ENCODE results near the gene TIAM2. TPM values are rescaled to one million over a fixed set of nuclear protein-coding genes. Genes with fewer than 3 reads are reported as not detected.

TIAM2 gene
- total and polyA plus RNA-seq, 10 donors: 4.3 to 21.9 (median 12.9) TPM

DNA sequence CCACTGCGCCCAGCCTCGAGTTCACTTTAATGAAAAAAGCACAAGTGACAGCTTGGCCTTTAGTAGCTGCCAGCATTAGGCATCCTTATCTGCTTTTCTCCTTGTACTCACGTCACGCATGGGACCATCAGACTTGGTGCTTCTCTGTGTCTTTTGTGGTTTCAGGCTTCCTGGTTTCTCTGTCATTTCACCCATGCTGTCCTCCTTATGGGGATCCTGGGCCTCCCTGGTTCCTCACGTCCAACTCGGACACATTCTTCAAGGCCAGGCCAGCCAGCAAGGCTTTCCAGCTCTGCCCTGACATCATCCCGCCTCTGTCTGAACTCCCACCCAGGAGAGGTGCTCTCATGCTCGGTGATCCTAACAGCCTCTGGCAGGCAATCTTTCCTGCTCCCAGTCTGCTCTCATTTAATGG lies 83.2 kb downstream of the TIAM2 start:
- H3K27me3 ChIP-seq (replicated peaks in 1 of 7): no peaks in the 10 kb centered on the region
- intact Hi-C loops (cut with DNase I; ENCODE audit: low total_unique reads): no loop called here
- H3K27ac ChIP-seq: no peak overlapping the region
- no peaks in the 10 kb centered on the region for H3K4me1 ChIP-seq
- TF ChIP-seq, protein P1, sequence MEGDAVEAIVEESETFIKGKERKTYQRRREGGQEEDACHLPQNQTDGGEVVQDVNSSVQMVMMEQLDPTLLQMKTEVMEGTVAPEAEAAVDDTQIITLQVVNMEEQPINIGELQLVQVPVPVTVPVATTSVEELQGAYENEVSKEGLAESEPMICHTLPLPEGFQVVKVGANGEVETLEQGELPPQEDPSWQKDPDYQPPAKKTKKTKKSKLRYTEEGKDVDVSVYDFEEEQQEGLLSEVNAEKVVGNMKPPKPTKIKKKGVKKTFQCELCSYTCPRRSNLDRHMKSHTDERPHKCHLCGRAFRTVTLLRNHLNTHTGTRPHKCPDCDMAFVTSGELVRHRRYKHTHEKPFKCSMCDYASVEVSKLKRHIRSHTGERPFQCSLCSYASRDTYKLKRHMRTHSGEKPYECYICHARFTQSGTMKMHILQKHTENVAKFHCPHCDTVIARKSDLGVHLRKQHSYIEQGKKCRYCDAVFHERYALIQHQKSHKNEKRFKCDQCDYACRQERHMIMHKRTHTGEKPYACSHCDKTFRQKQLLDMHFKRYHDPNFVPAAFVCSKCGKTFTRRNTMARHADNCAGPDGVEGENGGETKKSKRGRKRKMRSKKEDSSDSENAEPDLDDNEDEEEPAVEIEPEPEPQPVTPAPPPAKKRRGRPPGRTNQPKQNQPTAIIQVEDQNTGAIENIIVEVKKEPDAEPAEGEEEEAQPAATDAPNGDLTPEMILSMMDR (IDR thresholded peaks at IDR 0.05 in 8 of 11, conservative IDR thresholded peaks at IDR 0.05 in 3 of 11): no peak
- no peak for TF ChIP-seq POLR2A (IDR thresholded peaks at IDR 0.05)
- TF ChIP-seq POLR2AphosphoS5 (IDR thresholded peaks at IDR 0.05): no peak
- no peaks in the 10 kb centered on the region for H3K36me3 ChIP-seq
- WGBS, 5 donors: 59 to 77% (median 74%) methylated on average over 8 of the region's 8 CpGs
- no peak for DNase-seq
- no peak overlapping the region for H3K4me3 ChIP-seq
- no peaks in the 10 kb centered on the region for H3K9me3 ChIP-seq

DNA sequence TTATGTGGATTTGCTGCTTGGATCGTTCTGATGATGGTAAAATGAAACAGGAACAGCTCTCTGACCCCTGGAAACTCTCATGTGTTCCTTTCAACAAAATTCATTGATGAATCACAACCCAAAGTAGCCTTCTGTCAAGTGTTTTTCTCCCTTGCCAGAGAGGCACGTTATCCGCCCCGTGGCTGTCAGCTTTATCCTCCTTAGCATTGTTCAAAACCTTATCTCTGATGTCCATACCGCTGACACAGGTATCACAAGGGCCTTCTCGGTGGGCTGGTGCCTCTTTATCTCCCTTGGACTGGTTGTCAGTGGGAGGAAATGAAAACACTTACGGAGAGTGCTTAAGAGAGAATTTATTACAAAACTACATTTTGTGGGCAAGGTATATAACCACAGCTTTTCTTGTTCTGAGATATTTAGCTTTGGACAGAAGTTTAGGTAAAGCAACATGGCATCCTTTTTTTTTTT lies 84.9 kb downstream of the TIAM2 start:
- intact Hi-C loops (cut with DNase I; ENCODE audit: low total_unique reads): no loop called here
- no peak overlapping the region for H3K27ac ChIP-seq
- no peaks in the 10 kb centered on the region for H3K27me3 ChIP-seq (replicated peaks in 1 of 7)
- no peak for DNase-seq
- H3K36me3 ChIP-seq: no peaks in the 10 kb centered on the region
- no peaks in the 10 kb centered on the region for H3K4me1 ChIP-seq
- TF ChIP-seq, protein P1 (IDR thresholded peaks at IDR 0.05 in 8 of 11, conservative IDR thresholded peaks at IDR 0.05 in 3 of 11): no peak
- TF ChIP-seq POLR2A (IDR thresholded peaks at IDR 0.05): no peak
- TF ChIP-seq POLR2AphosphoS5 (IDR thresholded peaks at IDR 0.05): no peak
- WGBS, 5 donors: 18 to 21% (median 19%) methylated on average over 7 of the region's 7 CpGs
- H3K9me3 ChIP-seq: no peaks in the 10 kb centered on the region
- no peak overlapping the region for H3K4me3 ChIP-seq

DNA sequence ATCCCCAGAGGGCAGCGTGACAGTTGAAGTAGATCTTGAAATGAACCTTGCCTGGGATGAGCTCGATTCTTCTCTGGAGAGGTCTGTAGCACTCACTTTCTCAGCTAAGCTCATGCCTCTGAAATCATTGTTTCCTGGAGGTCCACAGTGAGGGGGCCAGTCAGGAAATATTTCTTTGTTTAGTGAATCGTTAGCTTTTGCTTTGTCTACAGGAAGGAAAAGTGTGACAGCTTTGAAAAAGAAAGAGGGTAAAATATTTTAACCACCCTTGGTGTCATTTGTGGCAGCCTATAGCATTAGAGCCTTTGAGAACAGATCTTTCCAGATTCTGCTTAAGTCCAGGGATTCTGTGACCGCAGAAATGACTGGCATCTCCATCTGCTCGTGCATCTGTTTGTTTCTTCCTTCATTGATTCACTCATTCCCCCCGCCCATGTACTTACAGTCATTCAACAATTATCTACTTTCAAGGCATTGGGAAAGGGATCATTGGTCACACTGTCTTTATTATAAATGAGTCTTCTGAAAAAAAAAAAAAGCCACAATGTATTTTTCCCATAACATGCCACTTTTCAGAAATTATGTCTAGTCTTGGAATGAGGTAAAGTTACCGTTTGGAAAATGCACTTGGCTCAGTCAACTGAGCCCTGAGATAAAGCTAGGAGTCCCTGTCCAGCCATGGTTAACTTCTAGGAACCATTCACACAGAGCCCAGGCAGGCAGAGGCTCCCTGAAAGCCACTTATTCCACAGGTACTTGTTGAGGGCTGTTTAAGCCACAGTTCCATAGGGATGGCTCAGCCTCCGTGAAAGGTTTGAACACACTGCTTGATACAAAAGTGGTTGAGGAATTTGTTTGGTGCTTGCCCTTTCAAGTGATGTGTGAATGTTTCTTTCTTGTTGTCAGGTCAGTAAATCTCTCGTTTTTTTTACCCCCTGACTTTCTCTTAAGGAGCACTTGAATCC lies 86.0 kb downstream of the TIAM2 start:
- DNase-seq: no peak
- Histone ChIP-seq H3K27me3 (replicated peaks in 1 of 7) (no peaks in the 10 kb centered on the region), H3K4me3 (no peak overlapping the region), H3K36me3 (no peaks in the 10 kb centered on the region), H3K27ac (no peak overlapping the region), H3K9me3 (no peaks in the 10 kb centered on the region), H3K4me1 (no peaks in the 10 kb centered on the region)
- WGBS, 5 donors: 42 to 57% (median 46%) methylated on average over 9 of the region's 9 CpGs
- intact Hi-C loops (cut with DNase I; ENCODE audit: low total_unique reads): no loop called here
- TF ChIP-seq POLR2A (IDR thresholded peaks at IDR 0.05): no peak
- TF ChIP-seq, protein P1 (IDR thresholded peaks at IDR 0.05 in 8 of 11, conservative IDR thresholded peaks at IDR 0.05 in 3 of 11): no peak
- TF ChIP-seq POLR2AphosphoS5 (IDR thresholded peaks at IDR 0.05): no peak

DNA sequence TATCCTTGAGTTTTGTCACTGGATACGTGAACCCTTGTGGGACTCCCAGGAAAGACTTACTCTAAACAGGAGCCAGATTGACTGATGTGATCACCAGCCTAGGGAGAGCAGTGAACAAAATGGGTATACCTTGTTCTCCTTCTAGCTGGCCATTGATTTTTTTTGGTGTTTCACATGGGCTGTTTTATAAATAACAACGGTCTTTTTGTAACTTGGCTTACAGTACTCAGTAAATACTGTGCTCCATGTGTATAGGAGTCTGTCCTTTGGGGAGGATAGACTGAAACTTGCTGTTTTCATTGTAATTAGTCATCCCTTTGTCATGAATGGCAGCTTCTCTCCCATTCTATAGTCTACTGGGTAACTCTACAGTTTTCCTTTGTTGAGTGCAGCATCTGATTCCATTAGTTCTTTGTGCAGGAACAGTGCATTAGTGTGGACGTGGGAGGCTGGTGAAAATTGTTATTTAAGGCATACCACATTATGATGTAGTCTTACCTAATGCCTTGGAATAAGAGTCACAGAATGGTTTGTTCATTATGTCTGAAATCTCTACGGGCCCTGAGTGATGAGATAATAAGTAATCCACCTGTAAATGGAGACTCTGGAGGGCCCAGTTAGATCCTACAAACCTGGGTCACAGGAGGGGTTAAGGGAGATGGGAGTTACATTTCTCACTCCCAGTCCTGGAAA lies 89.5 kb downstream of the TIAM2 start:
- TF ChIP-seq, protein P1 (IDR thresholded peaks at IDR 0.05 in 8 of 11, conservative IDR thresholded peaks at IDR 0.05 in 3 of 11): no peak
- TF ChIP-seq POLR2A (IDR thresholded peaks at IDR 0.05) (no peak), POLR2AphosphoS5 (IDR thresholded peaks at IDR 0.05) (no peak)
- H3K36me3 ChIP-seq: no peaks in the 10 kb centered on the region
- H3K9me3 ChIP-seq: no peaks in the 10 kb centered on the region
- WGBS, 5 donors: 73 to 95% (median 91%) methylated on average over 4 of the region's 4 CpGs
- no peak for DNase-seq
- H3K4me3 ChIP-seq: no peak overlapping the region
- intact Hi-C loops (cut with DNase I; ENCODE audit: low total_unique reads): no loop called here
- H3K27me3 ChIP-seq (replicated peaks in 1 of 7): no peaks in the 10 kb centered on the region
- no peaks in the 10 kb centered on the region for H3K4me1 ChIP-seq
- H3K27ac ChIP-seq: no peak overlapping the region

All from spleen (tissue), 11 donors.